NB4 (cell line): ENCODE results near the gene LONP2.

Experiments used
- CTCF ChIP-seq: IDR thresholded peaks from one replicate; pipeline ENCODE4 v1.5.1; 2012; ENCODE audit warnings: low read depth, low read length
- MAX ChIP-seq: IDR thresholded peaks from 2 replicates; pipeline ENCODE4 v1.6.1; 2011; ENCODE audit warnings: low read depth, low read length
- MYC ChIP-seq: IDR thresholded peaks from 2 replicates; pipeline ENCODE4 v1.6.1; 2011; ENCODE audit warnings: low read depth, low read length
- POLR2A ChIP-seq: IDR thresholded peaks from 2 replicates; pipeline ENCODE4 v1.6.1; 2011; ENCODE audit warnings: mild to moderate bottlenecking; ENCODE audit not compliant: insufficient read length; ENCODE audit errors: extremely low read depth

GRCh38 chr16:48392407-48392806, 148.3 kb downstream of the LONP2 start:
- TF ChIP-seq CTCF (no peak), MYC (no peak), POLR2A (no peak), MAX (no peak)
